Measurements from ENCODE around the gene NPAS3. TPM values are rescaled to one million over a fixed set of nuclear protein-coding genes. Genes with fewer than 3 reads are reported as not detected.

The NPAS3 gene
- polyA plus RNA-seq, 2 of the 4 experiments (the other 2 are of a cell fraction) = not detected

DNA sequence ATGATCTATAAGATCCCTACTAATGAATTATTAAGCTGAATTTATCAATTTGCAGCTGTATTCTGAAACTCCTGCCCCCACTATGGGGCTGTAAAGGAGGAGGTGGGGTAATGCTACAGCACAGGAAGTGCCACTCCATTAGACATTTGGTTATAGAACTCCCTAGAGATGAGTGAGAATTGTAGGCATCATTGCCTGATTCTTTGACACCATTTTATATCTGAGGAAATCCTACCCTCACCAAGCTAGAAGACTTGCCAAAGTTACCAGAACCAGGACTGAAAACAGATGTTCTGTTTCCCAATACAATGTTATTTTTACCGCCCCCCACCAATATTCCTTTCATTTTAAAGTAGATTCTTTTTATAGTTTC, 829.8 kb downstream of the NPAS3 start:
- TF ChIP-seq ELK1 (IDR thresholded peaks at IDR 0.05; ENCODE audit: low read depth, low read length) (no peak), NR3C1 (IDR thresholded peaks at IDR 0.05) (no peak), HMGXB4 (CRISPR knock-in tag; IDR thresholded peaks at IDR 0.05; ENCODE audit: borderline replicate concordance) (no peak), EHF (CRISPR knock-in tag; IDR thresholded peaks at IDR 0.05) (no peak), FOSB (CRISPR knock-in tag; IDR thresholded peaks at IDR 0.05) (no peak), SMC3 (IDR thresholded peaks at IDR 0.05) (no peak), MAFK (IDR thresholded peaks at IDR 0.05; ENCODE audit: partially characterized antibody) (no peak), FOSL2 (IDR thresholded peaks at IDR 0.05) (no peak), FOSL2 (CRISPR knock-in tag; IDR thresholded peaks at IDR 0.05) (no peak), PHF8 (IDR thresholded peaks at IDR 0.05; ENCODE audit: borderline replicate concordance, low read depth) (no peak), ESRRA (IDR thresholded peaks at IDR 0.05; ENCODE audit: borderline replicate concordance, low read length) (no peak), EP300 (IDR thresholded peaks at IDR 0.05) (no peak), BHLHE40 (IDR thresholded peaks at IDR 0.05; ENCODE audit: low read depth, low read length) (no peak), ZFP36 (IDR thresholded peaks at IDR 0.05; ENCODE audit: borderline replicate concordance, partially characterized antibody) (no peak), HOXA7 (CRISPR knock-in tag; IDR thresholded peaks at IDR 0.05) (no peak), HOXB13 (CRISPR knock-in tag; IDR thresholded peaks at IDR 0.05; ENCODE audit: low read depth) (no peak), TP53 (CRISPR knock-in tag; IDR thresholded peaks at IDR 0.05) (no peak), FOXS1 (CRISPR knock-in tag; IDR thresholded peaks at IDR 0.05) (no peak), CHD2 (IDR thresholded peaks at IDR 0.05; ENCODE audit: low read length, partially characterized antibody) (no peak), HOXB5 (CRISPR knock-in tag; IDR thresholded peaks at IDR 0.05) (no peak)
- TF ChIP-seq, protein P1, sequence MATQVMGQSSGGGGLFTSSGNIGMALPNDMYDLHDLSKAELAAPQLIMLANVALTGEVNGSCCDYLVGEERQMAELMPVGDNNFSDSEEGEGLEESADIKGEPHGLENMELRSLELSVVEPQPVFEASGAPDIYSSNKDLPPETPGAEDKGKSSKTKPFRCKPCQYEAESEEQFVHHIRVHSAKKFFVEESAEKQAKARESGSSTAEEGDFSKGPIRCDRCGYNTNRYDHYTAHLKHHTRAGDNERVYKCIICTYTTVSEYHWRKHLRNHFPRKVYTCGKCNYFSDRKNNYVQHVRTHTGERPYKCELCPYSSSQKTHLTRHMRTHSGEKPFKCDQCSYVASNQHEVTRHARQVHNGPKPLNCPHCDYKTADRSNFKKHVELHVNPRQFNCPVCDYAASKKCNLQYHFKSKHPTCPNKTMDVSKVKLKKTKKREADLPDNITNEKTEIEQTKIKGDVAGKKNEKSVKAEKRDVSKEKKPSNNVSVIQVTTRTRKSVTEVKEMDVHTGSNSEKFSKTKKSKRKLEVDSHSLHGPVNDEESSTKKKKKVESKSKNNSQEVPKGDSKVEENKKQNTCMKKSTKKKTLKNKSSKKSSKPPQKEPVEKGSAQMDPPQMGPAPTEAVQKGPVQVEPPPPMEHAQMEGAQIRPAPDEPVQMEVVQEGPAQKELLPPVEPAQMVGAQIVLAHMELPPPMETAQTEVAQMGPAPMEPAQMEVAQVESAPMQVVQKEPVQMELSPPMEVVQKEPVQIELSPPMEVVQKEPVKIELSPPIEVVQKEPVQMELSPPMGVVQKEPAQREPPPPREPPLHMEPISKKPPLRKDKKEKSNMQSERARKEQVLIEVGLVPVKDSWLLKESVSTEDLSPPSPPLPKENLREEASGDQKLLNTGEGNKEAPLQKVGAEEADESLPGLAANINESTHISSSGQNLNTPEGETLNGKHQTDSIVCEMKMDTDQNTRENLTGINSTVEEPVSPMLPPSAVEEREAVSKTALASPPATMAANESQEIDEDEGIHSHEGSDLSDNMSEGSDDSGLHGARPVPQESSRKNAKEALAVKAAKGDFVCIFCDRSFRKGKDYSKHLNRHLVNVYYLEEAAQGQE (IDR thresholded peaks at IDR 0.05) = no peak
- 23% methylated on average over 1 of the region's 1 CpG for WGBS (ENCODE audit: missing lambda C conversion rate)
- Histone ChIP-seq H3K4me2 (no peak overlapping the region), H3K4me3 (no peak overlapping the region), H3K4me1 (no peaks in the 10 kb centered on the region), H3K9me3 (no peaks in the 10 kb centered on the region), H3K27ac (no peak overlapping the region)
- no peak for ATAC-seq
- DNase-seq (ENCODE audit: low read depth in 1 of 2, low spot score in 1 of 2) = no peak
- no peak for FAIRE-seq
- ChIA-PET CTCF (interaction anchor here (0.6 to 4.8 kb wide), 4 partner anchors 9 to 28 kb away, joined by 3 to 23 read pairs (median 4); no protein-coding TSS in a partner anchor), POLR2A (no interaction called here)

All from A549 (cell line).